ENCODE measurements around the gene IFT57.

The IFT57 gene

DNA sequence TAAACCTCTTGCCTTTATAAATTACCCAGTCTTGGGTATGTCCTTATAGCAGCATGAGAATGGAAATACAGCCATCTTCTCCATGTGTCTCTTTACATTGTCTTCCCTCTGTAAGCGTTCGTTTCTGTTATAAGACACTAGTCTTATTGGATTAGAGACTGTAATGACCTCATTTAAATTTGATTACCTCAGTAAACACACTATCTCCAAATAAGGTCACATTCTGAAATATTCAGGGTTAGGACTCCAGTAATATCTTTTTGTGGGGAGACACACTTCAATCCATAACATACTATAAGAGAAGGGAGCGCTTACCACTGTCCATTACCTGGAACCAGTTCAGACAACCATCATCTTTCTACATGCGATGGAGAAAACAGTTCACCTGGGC is 97.1 kb downstream of the IFT57 start:
- TF ChIP-seq YY1 (IDR thresholded peaks at IDR 0.05; ENCODE audit: low read depth): no peak
- TF ChIP-seq CEBPB (IDR thresholded peaks at IDR 0.05): no peak
- no peak for TF ChIP-seq NFIC (IDR thresholded peaks at IDR 0.05)
- TF ChIP-seq, protein P1, sequence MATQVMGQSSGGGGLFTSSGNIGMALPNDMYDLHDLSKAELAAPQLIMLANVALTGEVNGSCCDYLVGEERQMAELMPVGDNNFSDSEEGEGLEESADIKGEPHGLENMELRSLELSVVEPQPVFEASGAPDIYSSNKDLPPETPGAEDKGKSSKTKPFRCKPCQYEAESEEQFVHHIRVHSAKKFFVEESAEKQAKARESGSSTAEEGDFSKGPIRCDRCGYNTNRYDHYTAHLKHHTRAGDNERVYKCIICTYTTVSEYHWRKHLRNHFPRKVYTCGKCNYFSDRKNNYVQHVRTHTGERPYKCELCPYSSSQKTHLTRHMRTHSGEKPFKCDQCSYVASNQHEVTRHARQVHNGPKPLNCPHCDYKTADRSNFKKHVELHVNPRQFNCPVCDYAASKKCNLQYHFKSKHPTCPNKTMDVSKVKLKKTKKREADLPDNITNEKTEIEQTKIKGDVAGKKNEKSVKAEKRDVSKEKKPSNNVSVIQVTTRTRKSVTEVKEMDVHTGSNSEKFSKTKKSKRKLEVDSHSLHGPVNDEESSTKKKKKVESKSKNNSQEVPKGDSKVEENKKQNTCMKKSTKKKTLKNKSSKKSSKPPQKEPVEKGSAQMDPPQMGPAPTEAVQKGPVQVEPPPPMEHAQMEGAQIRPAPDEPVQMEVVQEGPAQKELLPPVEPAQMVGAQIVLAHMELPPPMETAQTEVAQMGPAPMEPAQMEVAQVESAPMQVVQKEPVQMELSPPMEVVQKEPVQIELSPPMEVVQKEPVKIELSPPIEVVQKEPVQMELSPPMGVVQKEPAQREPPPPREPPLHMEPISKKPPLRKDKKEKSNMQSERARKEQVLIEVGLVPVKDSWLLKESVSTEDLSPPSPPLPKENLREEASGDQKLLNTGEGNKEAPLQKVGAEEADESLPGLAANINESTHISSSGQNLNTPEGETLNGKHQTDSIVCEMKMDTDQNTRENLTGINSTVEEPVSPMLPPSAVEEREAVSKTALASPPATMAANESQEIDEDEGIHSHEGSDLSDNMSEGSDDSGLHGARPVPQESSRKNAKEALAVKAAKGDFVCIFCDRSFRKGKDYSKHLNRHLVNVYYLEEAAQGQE (IDR thresholded peaks at IDR 0.05; ENCODE audit: low read depth): no peak

DNA sequence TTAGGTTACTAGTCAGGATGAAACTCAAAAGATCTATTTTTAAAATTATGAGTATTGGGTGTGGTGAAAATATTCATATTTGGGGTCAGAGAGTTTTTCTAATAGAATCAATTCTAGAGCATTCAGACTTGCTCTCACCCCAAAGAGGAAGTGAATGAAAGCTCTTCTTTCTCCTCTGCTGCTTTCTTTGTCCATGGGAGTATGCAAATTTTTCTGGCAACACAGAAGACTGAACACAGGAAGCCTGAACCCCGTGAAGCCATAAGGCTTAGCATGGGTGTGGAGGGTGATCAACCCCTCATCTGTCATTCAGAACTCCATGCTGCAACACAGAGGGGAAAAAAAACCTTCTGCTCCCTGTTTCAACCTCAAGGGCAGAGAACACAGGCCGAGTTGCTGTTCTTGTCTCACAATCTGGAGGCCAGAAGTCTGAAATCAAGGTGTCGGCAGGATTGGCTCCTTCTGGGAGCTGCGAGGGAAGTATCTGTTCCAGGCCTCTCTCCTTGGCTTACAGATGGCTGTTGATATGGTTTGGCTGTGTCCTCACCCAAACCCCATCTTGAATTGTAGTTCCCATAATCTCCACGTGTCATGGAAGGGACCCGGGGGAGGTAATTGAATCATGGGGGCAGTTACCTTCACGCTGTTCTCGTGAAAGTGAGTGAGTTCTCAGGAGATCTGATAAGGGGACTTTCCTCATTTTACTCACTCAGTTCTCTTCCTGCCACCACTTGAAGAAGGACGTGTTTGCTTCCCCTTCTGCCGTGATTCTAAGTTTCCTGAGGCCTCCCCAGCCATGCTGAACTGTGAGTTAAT is 97.7 kb downstream of the IFT57 start:
- no peak for TF ChIP-seq CEBPB (IDR thresholded peaks at IDR 0.05)

DNA sequence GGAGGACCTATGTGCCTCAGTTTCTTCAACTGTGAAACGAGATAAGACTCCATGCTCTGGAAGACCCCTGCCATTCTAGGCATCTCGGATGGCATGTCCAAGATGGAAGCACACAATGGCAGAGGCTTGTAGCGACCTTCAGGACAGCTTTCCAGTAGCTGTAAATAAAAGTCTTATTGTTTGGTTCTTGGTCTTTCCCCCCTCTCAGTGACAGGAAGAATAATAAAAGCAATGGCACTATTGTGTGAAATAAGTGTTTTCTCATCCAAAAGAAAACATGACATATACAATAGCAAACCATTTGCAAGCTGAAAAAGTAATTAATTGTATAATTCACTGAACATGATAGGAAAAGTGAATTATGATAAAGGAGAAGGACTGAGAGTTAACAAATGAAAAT is 98.9 kb downstream of the IFT57 start:
- TF ChIP-seq RAD21 (IDR thresholded peaks at IDR 0.05; ENCODE audit: low read depth) (no peak), EP300 (IDR thresholded peaks at IDR 0.05; ENCODE audit: borderline replicate concordance) (no peak), TEAD4 (IDR thresholded peaks at IDR 0.05) (no peak), TCF12 (IDR thresholded peaks at IDR 0.05; ENCODE audit: low read depth) (no peak), CREB1 (IDR thresholded peaks at IDR 0.05; ENCODE audit: low read depth) (no peak)
- TF ChIP-seq, protein P2, sequence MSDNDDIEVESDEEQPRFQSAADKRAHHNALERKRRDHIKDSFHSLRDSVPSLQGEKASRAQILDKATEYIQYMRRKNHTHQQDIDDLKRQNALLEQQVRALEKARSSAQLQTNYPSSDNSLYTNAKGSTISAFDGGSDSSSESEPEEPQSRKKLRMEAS (IDR thresholded peaks at IDR 0.05): no peak
- TF ChIP-seq, protein P1 (IDR thresholded peaks at IDR 0.05; ENCODE audit: low read depth): no peak

DNA sequence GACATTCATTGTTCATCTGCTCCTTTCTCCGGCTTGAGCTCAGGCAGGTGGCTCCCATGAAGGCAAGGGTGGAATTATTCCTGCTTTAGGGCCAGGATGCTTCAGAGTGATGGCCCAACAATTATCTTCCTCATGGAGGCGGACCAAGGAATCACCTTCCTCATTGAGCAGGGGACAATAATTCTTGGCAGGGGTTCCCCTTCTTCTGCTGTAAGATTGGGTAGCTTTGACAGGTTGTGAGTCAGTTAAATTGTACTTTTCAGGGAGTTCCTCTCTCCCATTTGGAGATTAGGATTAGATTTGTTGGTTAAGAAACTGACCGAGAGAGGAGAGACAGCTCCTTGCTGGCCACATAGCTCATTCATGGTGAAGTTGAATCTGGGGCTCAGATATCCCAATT is 99.9 kb downstream of the IFT57 start:
- TF ChIP-seq EGR1 (IDR thresholded peaks at IDR 0.05) (no peak), TAF1 (IDR thresholded peaks at IDR 0.05; ENCODE audit: low read depth) (no peak), TCF12 (IDR thresholded peaks at IDR 0.05; ENCODE audit: low read depth) (no peak), NFIC (IDR thresholded peaks at IDR 0.05) (no peak)

DNA sequence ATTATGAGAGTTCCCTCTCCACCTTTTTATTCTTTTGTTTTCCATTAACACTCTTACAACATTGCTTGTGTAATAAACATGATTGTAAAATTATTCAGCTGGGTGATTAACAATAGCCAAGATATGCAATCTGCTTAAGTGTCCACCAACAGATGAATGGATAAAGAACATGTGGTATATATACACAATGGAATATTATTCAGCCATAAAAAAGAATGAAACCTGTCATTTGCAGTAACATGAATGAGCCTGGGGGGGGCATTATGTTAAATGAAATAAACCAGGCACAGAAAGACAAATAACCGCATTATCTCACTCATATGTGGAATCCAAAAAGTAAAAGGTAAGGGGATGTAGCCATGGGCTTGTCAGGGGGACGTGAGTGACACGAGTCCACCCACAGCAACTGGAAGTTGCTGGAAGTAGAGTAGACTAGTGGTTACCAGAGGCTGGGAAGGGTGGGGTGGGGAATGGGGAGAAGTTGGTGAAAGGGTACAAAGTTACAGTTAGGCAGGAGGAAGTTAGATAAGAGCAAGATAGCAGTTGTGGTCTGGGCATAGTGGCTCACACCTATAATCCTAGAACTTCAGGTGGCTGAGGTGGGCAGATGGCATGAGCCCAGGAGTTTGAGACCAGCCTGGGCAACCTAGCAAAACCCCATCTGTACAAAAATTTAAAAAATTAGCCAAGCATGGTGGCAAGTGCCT is 102.7 kb downstream of the IFT57 start:
- no peak for TF ChIP-seq CEBPB (IDR thresholded peaks at IDR 0.05)
- TF ChIP-seq YY1 (IDR thresholded peaks at IDR 0.05; ENCODE audit: low read depth): no peak
- TF ChIP-seq EP300 (IDR thresholded peaks at IDR 0.05; ENCODE audit: borderline replicate concordance): no peak
- no peak for TF ChIP-seq EGR1 (IDR thresholded peaks at IDR 0.05)
- TF ChIP-seq, protein P2 (IDR thresholded peaks at IDR 0.05): no peak
- TF ChIP-seq NFIC (IDR thresholded peaks at IDR 0.05): no peak
- TF ChIP-seq ZBTB7A (IDR thresholded peaks at IDR 0.05; ENCODE audit: low read depth): no peak
- TF ChIP-seq TAF1 (IDR thresholded peaks at IDR 0.05; ENCODE audit: low read depth): no peak

DNA sequence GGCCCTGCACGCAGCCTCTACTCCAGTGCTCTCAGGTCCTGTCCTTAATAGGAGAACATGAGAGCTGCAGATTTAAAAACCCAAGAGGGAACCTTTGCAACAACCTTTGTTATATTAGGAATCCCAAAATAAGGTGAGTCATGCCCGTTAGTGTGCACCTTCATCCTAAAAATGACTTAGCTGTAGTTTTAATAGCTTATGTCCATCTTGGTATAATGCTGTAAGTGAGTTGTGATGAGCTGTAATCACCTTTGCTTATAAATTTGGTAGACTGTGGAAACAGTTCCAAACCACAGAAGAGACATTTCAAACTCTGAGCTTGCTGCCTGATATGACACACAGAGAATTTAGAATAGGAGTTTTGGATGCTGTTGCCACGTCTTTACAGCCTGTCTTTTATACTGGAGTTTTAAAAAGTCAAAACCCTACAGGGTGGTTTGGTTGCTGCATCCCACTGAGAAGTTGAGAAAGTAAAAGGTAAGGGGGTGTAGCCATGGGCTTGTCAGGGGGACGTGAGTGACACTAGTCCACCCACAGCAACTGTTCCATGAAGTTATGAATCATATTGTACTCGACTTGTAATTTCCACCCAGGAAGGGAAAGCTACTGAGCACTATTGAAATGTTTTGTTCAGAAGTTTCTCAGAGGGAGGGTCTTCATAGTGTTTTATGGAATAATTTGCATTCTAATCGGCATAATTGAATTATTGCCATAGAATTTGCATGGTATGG is 104.0 kb downstream of the IFT57 start:
- TF ChIP-seq, protein P3, sequence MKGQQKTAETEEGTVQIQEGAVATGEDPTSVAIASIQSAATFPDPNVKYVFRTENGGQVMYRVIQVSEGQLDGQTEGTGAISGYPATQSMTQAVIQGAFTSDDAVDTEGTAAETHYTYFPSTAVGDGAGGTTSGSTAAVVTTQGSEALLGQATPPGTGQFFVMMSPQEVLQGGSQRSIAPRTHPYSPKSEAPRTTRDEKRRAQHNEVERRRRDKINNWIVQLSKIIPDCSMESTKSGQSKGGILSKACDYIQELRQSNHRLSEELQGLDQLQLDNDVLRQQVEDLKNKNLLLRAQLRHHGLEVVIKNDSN (IDR thresholded peaks at IDR 0.05): no peak
- TF ChIP-seq EP300 (IDR thresholded peaks at IDR 0.05; ENCODE audit: borderline replicate concordance) (no peak), EGR1 (IDR thresholded peaks at IDR 0.05) (no peak), YY1 (IDR thresholded peaks at IDR 0.05; ENCODE audit: low read depth) (no peak), TCF12 (IDR thresholded peaks at IDR 0.05; ENCODE audit: low read depth) (no peak), TEAD4 (IDR thresholded peaks at IDR 0.05) (no peak), CREB1 (IDR thresholded peaks at IDR 0.05; ENCODE audit: low read depth) (no peak), NFIC (IDR thresholded peaks at IDR 0.05) (no peak), FOXM1 (IDR thresholded peaks at IDR 0.05; ENCODE audit: borderline replicate concordance, low read depth) (no peak), RAD21 (IDR thresholded peaks at IDR 0.05; ENCODE audit: low read depth) (no peak)
- TF ChIP-seq, protein P2 (IDR thresholded peaks at IDR 0.05): no peak
- TF ChIP-seq, protein P1 (IDR thresholded peaks at IDR 0.05; ENCODE audit: low read depth): no peak

Data from Ishikawa (cell line).